ENCODE data around the gene POLR2F.
A peak's percentile ranks its signal among the peaks of the same experiment; 100 is the strongest.

POLR2F gene

DNA sequence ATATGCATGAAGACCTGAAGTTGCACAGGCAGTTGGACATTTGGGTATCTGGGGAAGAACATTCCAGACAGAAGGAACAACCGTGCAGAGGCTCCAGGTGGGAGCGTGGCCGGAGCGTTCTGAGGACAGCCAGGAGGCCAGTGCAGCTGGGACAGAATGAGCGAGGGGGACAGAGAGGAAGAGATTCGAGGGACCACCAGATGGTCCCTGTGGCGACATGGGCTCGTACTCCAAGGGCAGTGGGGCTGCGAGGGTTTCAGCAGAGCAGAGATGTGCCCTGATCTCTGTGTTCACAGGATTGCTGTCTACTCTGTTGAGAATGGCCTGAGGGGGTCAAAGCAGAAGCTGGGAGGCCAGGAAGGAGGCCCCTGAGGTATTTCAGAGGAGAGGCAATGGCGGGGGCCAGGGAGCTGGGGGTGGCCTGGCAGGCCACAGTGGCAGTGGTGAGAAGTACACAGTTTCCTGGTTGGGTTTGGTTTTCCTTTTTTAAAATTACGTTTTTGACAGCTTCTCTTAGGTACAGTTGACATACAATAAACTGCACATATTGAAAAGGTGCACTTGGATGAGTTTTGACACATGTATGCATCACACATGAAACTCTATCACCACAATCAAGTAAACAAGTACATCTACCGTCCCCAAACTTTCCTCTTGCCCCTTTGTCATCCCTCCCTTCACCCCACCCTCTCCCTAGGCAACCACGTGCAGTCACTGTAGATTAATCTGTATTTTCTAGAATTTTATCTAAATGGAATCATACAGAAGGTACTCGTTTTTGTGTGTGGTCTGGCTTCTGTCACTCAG is 55.7 kb downstream of the POLR2F start:
- no peak for DNase-seq

DNA sequence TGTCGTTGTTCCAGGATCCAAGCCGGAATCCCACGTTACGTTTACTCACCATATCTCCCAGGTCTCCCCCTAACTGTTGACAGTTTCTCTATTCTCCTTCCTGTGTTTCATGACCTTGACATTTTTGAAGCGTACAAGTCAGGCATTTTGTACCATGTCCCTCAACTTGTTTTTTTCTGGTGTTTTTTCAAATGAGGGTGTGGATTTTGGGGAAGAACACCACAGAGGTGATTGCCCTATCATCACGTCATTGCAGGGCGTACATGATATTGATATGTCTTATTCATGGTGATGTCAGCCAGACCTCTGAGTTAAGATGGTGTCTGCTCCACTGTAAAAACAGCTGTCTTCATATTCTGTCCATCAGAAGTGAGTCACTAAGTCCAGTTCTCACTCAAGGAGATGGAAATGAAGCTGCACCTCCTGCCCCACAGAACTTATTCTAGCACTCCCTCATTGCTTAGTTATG is 59.1 kb downstream of the POLR2F start:
- no peak for DNase-seq

DNA sequence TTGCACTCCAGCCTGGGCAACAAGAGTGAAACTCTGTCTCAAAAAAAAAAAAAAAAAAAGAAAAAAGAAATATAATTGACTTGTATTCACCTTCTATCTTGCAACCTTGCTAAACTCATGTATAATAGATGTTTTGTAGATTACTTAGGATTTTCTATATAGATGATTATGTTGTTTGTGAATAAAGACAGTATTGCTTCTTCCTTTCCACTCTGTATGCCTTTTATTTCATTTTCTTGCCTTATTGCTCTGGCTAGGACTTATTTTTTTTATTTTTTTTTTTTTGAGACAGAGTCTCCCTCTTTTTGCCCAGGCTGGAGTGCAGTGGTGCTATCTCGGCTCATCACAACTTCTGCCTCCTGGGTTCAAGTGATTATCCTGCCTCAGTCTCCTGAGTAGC is 60.6 kb downstream of the POLR2F start:
- no peak for DNase-seq

DNA sequence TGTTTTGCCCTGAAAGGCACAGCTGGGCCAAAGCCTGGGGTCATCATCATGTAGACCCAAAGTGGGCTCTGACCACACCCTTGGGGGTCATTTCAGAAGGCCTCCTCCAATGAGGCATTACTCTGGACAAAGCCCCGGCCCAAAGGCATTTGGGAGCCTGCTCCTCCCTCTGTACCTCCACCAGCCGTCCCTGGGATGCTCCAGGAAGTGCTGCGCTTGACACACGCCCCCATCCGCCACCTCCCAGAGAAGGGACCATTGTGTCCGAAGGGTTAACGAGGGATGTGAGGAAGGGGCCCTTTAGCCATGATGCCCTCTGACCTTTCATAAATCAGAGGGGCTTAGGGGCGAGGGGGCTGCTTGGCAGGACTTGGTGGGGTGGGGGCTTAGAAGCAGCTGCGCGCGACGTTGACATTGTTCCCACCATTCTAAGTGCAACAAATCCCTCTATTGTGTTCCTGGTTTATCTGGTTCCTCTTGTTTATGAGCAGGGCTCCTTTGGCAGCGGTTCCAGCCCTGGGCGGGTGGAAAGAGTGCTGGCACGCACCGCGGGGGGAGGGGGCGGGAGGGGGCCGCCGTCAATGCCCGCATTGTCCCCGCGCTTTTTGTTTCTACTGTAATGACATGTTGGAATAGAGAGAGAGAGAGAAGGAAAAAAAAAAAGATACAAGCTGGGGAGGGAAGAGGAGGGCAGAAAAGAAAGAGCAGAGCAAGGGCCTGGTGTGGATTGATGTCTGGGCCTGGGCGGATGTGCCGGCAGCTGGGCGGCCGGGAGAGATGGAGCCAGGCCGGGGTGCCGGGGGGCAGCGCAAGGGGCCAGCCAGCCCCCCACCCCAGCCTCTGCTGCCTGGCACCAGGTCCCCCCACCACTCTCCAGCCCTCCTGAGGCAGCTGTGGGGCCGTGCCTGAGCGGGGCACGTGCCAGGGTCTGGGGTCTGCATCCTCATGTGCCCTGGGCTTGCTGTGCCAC is 63.0 kb downstream of the POLR2F start:
- no peak for DNase-seq

DNA sequence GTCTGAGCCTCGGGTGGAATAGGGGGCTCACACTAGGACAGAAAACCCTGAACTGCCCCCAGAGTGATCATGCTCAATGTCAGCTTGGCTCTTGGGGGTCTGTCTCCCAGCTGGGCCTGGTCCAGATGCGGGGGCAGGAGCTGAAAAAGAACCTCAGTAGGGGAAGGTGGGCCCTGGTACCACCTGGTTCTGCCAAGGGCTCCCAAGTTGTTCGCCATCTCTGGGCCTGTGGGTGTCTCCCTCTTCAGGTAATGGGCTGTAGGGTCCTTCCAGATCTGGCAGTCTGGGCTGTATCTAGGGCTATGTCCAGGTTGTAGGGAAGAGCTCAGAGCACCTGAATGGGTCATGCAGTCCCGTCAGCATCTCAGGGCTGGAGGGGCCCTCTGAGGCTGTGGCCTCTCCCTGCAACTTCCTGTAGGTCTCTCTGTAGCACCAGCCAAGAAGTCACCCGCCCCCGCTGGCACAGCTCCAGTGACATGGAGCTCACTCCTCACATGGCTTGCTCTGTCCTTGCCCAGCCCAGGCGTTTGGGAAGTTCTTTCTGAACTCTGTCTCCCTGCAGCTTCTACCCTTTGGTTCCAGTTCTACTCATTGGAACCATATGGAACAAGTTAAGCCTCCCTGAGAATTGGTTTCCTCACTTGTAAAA is 63.9 kb downstream of the POLR2F start:
- DNase-seq: peak; percentile 75

DNA sequence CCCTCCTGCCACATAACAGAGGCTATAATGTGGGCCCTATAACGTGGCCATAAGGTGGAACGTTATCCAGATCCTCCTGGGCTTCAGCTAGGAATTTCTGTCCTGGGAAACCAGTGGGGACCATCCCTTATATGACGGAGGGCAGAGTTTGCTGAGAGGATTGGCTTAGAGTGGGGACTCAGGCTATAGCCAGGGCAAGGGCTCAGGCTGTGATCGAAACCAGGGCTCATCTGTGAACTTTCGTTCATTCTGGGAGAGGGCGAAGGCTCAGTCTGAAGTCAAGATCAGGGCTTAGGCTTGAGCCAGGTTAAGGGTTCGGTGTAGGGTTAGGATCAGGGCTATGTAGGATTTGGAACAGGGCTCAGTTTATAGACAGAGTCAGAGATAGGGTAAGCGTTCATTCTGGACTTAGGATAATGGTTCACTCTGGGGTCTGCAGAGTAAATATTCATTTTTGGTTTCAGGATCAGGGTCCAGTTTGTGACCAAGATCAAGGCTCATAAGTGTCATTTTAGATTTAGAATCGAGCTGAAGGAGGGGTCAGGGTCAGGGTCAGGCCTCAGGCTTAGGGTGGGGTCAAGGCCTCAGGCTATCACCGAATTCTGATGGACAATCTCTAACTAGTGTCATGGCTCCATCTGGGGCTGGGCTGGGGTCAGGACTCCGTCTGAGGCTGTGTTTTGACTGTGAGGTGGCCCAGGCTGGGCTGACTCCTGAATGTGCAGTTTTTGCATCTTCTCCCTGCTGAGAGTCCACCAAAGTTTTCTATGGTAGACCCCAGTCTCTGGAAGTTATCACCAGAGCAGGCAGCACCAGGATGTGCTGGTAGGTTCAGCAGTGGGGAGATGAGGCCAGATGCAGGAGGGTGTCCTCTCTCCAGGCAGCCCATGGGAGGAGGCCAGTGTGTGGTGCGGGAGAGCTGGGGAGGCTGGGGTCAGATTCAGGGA is 64.7 kb downstream of the POLR2F start:
- no peak for DNase-seq
